Activated naive CD4-positive, alpha-beta T cell treated with anti-CD3 and anti-CD28 coated beads, Interleukin-2, amount 50 U/mL, for 16 hours (primary cell): ENCODE data around the gene ERO1A.

ENCODE experiments used
- DNase-seq: peaks from one replicate; pipeline ENCODE4 v3.0.0-alpha.2; 2020

Gene ERO1A

GRCh38 chr14:52599974-52600373 is 95.4 kb downstream of the ERO1A start:
- no peak for DNase-seq

- no peak for DNase-seq
These were observed 96.8 kb downstream of the ERO1A start for GRCh38 chr14:52598568-52598967.

GRCh38 chr14:52596861-52597260 is 98.5 kb downstream of the ERO1A start:
- no peak for DNase-seq

GRCh38 chr14:52596320-52596719 is 99.0 kb downstream of the ERO1A start:
- no peak for DNase-seq

- no peak for DNase-seq
These were observed 105.0 kb downstream of the ERO1A start for GRCh38 chr14:52590318-52590717.
